SK-N-SH (cell line): ENCODE results near the gene ENTHD1. TPM values are rescaled to one million over a fixed set of nuclear protein-coding genes. Genes with fewer than 3 reads are reported as not detected.

Source experiments
- CTCF ChIA-PET: fragments of 300-600, 350-600 bp; formaldehyde crosslinking; extraction: SDS; loops from one replicate; lab custom pipeline; 2021; lab: Yijun Ruan, JAX
- POLR2A ChIA-PET: fragments of 350-600 bp; sonication (Branson Sonifier 250); formaldehyde crosslinking; extraction: SDS; loops from one replicate; lab custom pipeline; 2020; ENCODE audit warnings: antibody characterized with exemption, inconsistent platforms; lab: Yijun Ruan, JAX
- DNase-seq: peaks from one replicate; pipeline ENCODE4 v3.0.0; 2012
- H2AFZ ChIP-seq: fragments of 200-600 bp; sonication (generic); 2 replicates; pipeline ENCODE4 v1.8.1; 2016; ENCODE audit warnings: antibody characterized with exemption, mild to moderate bottlenecking, low read depth
- H3F3A ChIP-seq: fragments of 200-600 bp; sonication (generic); replicated peaks from 2 replicates; pipeline ENCODE3; 2016; ENCODE audit warnings: antibody characterized with exemption, mild to moderate bottlenecking; ENCODE audit not compliant: insufficient read depth
- H3K27ac ChIP-seq, 2 experiments: fragments of 200-500 bp in 1 of 2; fragments of 200-600 bp in 1 of 2; sonication (Bioruptor generic) in 1 of 2; sonication (generic), shearing (Covaris generic) in 1 of 2; 2 replicates each; pipeline versions ENCODE4 v1.5.1 to v1.6.1; 2014 to 2016; ENCODE audit warnings: low read depth in 2 of 2, inconsistent platforms in 1 of 2, low read length in 1 of 2, mild to moderate bottlenecking in 1 of 2, mixed read lengths in 1 of 2
- H3K27me3 ChIP-seq: fragments of 200-600 bp; sonication (generic), shearing (Covaris generic); 2 replicates; pipeline ENCODE4 v1.6.1; 2016; ENCODE audit warnings: mixed run types; ENCODE audit not compliant: insufficient read depth
- H3K36me3 ChIP-seq, 2 experiments: fragments of 200-500 bp in 1 of 2; fragments of 200-600 bp in 1 of 2; sonication (Bioruptor generic) in 1 of 2; sonication (generic) in 1 of 2; replicated peaks in 1 of 2; 2 replicates each; pipeline versions ENCODE3 to v1.5.1; 2014 to 2016; ENCODE audit warnings: low read length in 1 of 2, mild to moderate bottlenecking in 1 of 2; ENCODE audit not compliant: insufficient read depth in 2 of 2, control insufficient read depth in 1 of 2
- H3K4me1 ChIP-seq, 2 experiments: fragments of 200-500 bp in 1 of 2; fragments of 200-600 bp in 1 of 2; sonication (Bioruptor generic) in 1 of 2; sonication (generic), shearing (Covaris generic) in 1 of 2; 2 replicates each; pipeline versions ENCODE4 v1.5.1 to v1.6.1; 2014 to 2016; ENCODE audit warnings: low read depth in 1 of 2, low read length in 1 of 2, mixed run types in 1 of 2; ENCODE audit not compliant: insufficient read depth in 2 of 2, control insufficient read depth in 1 of 2
- H3K4me2 ChIP-seq: fragments of 200-600 bp; sonication (generic), shearing (Covaris generic); 2 replicates; pipeline ENCODE4 v1.6.1; 2017; ENCODE audit warnings: mixed run types
- H3K4me3 ChIP-seq, 2 experiments: fragments of 200-500 bp in 1 of 2; fragments of 200-600 bp in 1 of 2; sonication (Bioruptor generic) in 1 of 2; sonication (generic), shearing (Covaris generic) in 1 of 2; 2 replicates each; pipeline versions ENCODE4 v1.5.1 to v1.8.1; 2014 to 2016; ENCODE audit warnings: low read depth in 2 of 2, inconsistent platforms in 1 of 2, low read length in 1 of 2, mild to moderate bottlenecking in 1 of 2, mixed read lengths in 1 of 2, moderate library complexity in 1 of 2
- H3K79me2 ChIP-seq: fragments of 200-600 bp; sonication (generic); 2 replicates; pipeline ENCODE4 v1.8.1; 2017; ENCODE audit warnings: mild to moderate bottlenecking; ENCODE audit not compliant: insufficient read depth
- H3K9ac ChIP-seq: fragments of 200-600 bp; sonication (generic); 2 replicates; pipeline ENCODE4 v1.6.1; 2017; ENCODE audit warnings: mixed run types
- H3K9me2 ChIP-seq: fragments of 200-600 bp; sonication (generic); 2 replicates; pipeline ENCODE4 v1.6.1; 2017; ENCODE audit warnings: mixed run types
- H3K9me3 ChIP-seq: fragments of 200-600 bp; sonication (generic); 2 replicates; pipeline ENCODE4 v1.6.1; 2017; ENCODE audit warnings: mixed run types, mild to moderate bottlenecking, moderate library complexity
- H4K20me1 ChIP-seq: fragments of 200-600 bp; sonication (generic); 2 replicates; pipeline ENCODE4 v1.6.1; 2017; ENCODE audit warnings: mild to moderate bottlenecking, mixed run types; ENCODE audit not compliant: insufficient read depth
- CHD2 ChIP-seq: fragments of 150-350 bp; IDR thresholded peaks from 2 replicates; pipeline ENCODE4 v1.6.1; 2018; ENCODE audit warnings: low read length; ENCODE audit not compliant: partially characterized antibody
- ELF1 ChIP-seq: IDR thresholded peaks from 2 replicates; pipeline ENCODE4 v1.4.0; 2012
- EP300 ChIP-seq, 2 experiments: IDR thresholded peaks; 2 replicates each; pipeline versions ENCODE4 v1.4.0 to v1.6.1; 2012; ENCODE audit warnings: borderline replicate concordance in 1 of 2, low read depth in 1 of 2, low read length in 1 of 2
- FOSL2 ChIP-seq: IDR thresholded peaks from 2 replicates; pipeline ENCODE4 v1.4.0; 2012; ENCODE audit warnings: low read depth, mild to moderate bottlenecking, moderate library complexity, borderline replicate concordance
- FOXJ3 ChIP-seq: sonication (generic); formaldehyde crosslinking; IDR thresholded peaks from 2 replicates; pipeline ENCODE4 v1.5.1; 2020; ENCODE audit warnings: mild to moderate bottlenecking, missing genetic modification reagents
- FOXM1 ChIP-seq: IDR thresholded peaks from 2 replicates; pipeline ENCODE4 v1.4.0; 2012; ENCODE audit warnings: low read depth, mild to moderate bottlenecking
- JUND ChIP-seq: IDR thresholded peaks from 2 replicates; pipeline ENCODE4 v1.4.0; 2012
- MEF2A ChIP-seq: IDR thresholded peaks from 2 replicates; pipeline ENCODE4 v1.4.0; 2012; ENCODE audit warnings: low read depth, borderline replicate concordance
- POLR2AphosphoS5 ChIP-seq: IDR thresholded peaks from 2 replicates; pipeline ENCODE4 v1.6.1; 2012; ENCODE audit warnings: low read depth, low read length
- SIN3A ChIP-seq: IDR thresholded peaks from 2 replicates; pipeline ENCODE4 v1.6.1; 2012; ENCODE audit warnings: low read depth, mild to moderate bottlenecking, low read length, moderate library complexity, borderline replicate concordance
- SMC3 ChIP-seq: IDR thresholded peaks from 2 replicates; pipeline ENCODE4 v1.6.1; 2012; ENCODE audit warnings: low read depth, low read length, improper control_type of control experiment
- TAF1 ChIP-seq: IDR thresholded peaks from 2 replicates; pipeline ENCODE4 v1.6.1; 2012; ENCODE audit warnings: low read depth, mild to moderate bottlenecking, low read length, moderate library complexity, borderline replicate concordance
- TCF12 ChIP-seq: IDR thresholded peaks from 2 replicates; pipeline ENCODE4 v1.4.0; 2012
- YY1 ChIP-seq: IDR thresholded peaks from 2 replicates; pipeline ENCODE4 v1.4.0; 2012; ENCODE audit warnings: low read depth, mild to moderate bottlenecking
- WGBS: methylation state at CpG from one replicate; pipeline ENCODE4 v1.1.6; 2017; ENCODE audit warnings: low lambda C conversion rate; 5-methylcytosine and 5-hydroxymethylcytosine counted together
- polyA plus RNA-seq, 3 experiments: library from polyadenylated mRNA; depleted of rRNA; stranded (reverse); fragments of >200 nt; gene quantifications; 2 replicates each; pipeline ENCODE4 v1.2.3, GENCODE V29; 2012
- TF ChIP-seq, protein P1 (sequence below): IDR thresholded peaks from 2 replicates; pipeline ENCODE4 v1.4.0; 2012; ENCODE audit warnings: low read depth, borderline replicate concordance
- TF ChIP-seq, protein P2 (sequence below): IDR thresholded peaks from 2 replicates; pipeline ENCODE4 v1.4.0; 2012; ENCODE audit warnings: low read depth

The ENTHD1 gene
- polyA plus RNA-seq, 1 of the 3 experiments (the other 2 are of a cell fraction) = not detected

DNA sequence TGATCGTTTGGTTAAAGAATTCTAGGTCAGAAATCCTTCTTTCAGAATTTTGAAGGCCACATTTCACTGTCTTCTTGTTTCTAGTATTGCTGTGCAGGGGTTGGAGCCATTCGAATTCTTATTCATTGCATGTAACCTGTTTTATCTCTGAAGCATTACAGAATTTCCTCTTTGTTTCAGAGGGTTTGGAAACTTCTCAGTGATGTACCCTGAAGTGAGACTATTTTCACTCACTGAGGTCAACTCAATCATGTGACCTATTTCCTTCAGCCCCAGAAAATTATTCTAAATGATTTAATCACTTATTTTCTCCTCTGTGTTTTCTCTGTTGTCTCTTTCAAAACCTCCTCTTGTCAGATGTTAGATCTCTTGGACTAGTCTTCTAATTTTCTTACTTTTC, 147.8 kb downstream of the ENTHD1 start:
- no peak overlapping the region for H3K27ac ChIP-seq
- no peaks in the 10 kb centered on the region for H3K9me3 ChIP-seq
- no peaks in the 10 kb centered on the region for H3F3A ChIP-seq
- no peaks in the 10 kb centered on the region for H4K20me1 ChIP-seq
- H3K9me2 ChIP-seq = no peaks in the 10 kb centered on the region
- no peak overlapping the region for H3K4me3 ChIP-seq
- WGBS = 14% methylated on average over 2 of the region's 2 CpGs
- H3K4me1 ChIP-seq = no peaks in the 10 kb centered on the region
- ChIA-PET CTCF (no interaction called here), POLR2A (no interaction called here)
- H3K79me2 ChIP-seq = no peaks in the 10 kb centered on the region
- no peaks in the 10 kb centered on the region for H3K36me3 ChIP-seq
- no peak overlapping the region for H3K4me2 ChIP-seq
- TF ChIP-seq CHD2 (no peak), EP300 (IDR thresholded peaks at IDR 0.05; ENCODE audit: borderline replicate concordance in 1 of 2, low read depth in 1 of 2, low read length in 1 of 2) (no peak), TAF1 (no peak), POLR2AphosphoS5 (no peak), ELF1 (no peak)
- H3K9ac ChIP-seq = no peak overlapping the region
- H2AFZ ChIP-seq = no peak overlapping the region
- no peak for DNase-seq
- H3K27me3 ChIP-seq = no peaks in the 10 kb centered on the region

DNA sequence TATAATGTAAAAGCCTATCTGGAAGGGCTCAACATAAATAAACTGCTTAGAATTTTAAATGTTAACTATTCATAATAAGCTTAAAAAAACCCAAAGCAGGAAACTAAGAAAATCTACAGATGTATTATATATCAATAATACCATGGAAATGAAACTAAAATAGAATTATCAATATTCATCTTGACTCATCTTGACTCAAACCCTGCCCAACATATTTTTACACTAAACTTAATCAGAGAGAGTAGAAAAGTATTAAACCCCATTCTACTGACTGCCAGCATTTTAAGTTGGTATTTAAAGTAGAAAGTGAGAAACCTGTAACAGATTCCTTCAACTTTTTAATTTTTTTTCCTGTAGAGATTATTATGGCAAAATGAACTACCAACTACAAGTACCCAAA, 149.2 kb downstream of the ENTHD1 start:
- no peaks in the 10 kb centered on the region for H3K36me3 ChIP-seq
- H3K27ac ChIP-seq = no peak overlapping the region
- H3K9ac ChIP-seq = no peak overlapping the region
- no peak overlapping the region for H3K4me3 ChIP-seq
- H3K9me3 ChIP-seq = no peaks in the 10 kb centered on the region
- H3K4me2 ChIP-seq = no peak overlapping the region
- no peak for DNase-seq
- no peaks in the 10 kb centered on the region for H3K9me2 ChIP-seq
- no peak for TF ChIP-seq TCF12
- TF ChIP-seq YY1 = no peak
- TF ChIP-seq TAF1 = no peak
- TF ChIP-seq FOXJ3 (CRISPR knock-in tag) = no peak
- no peak for TF ChIP-seq SIN3A
- TF ChIP-seq, protein P1, sequence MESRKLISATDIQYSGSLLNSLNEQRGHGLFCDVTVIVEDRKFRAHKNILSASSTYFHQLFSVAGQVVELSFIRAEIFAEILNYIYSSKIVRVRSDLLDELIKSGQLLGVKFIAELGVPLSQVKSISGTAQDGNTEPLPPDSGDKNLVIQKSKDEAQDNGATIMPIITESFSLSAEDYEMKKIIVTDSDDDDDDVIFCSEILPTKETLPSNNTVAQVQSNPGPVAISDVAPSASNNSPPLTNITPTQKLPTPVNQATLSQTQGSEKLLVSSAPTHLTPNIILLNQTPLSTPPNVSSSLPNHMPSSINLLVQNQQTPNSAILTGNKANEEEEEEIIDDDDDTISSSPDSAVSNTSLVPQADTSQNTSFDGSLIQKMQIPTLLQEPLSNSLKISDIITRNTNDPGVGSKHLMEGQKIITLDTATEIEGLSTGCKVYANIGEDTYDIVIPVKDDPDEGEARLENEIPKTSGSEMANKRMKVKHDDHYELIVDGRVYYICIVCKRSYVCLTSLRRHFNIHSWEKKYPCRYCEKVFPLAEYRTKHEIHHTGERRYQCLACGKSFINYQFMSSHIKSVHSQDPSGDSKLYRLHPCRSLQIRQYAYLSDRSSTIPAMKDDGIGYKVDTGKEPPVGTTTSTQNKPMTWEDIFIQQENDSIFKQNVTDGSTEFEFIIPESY = no peak
- H3F3A ChIP-seq = no peaks in the 10 kb centered on the region
- ChIA-PET CTCF (no interaction called here), POLR2A (no interaction called here)
- no peaks in the 10 kb centered on the region for H3K79me2 ChIP-seq
- no peaks in the 10 kb centered on the region for H3K27me3 ChIP-seq
- no peak overlapping the region for H2AFZ ChIP-seq
- H4K20me1 ChIP-seq = no peaks in the 10 kb centered on the region
- no peaks in the 10 kb centered on the region for H3K4me1 ChIP-seq

DNA sequence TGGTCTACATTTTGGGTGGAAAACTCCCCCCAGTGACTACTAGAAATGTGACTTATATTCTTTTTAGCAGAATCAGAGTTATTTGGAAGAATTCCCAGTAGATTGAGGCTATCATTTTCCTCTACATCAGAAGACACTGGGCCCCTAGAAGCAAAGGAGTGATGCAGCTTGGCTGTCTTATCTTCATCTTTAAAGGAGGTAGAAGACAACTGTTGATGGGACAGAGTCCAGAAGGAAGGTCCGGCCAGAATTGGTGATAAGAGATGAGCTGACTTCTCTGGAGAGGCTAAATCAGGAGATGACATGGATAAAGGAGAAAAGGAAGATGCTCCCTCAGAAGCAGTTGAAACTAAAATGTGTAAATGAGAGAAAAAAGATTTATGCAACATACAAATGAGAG, 149.6 kb downstream of the ENTHD1 start:
- no peak overlapping the region for H3K9ac ChIP-seq
- H3K4me1 ChIP-seq = no peaks in the 10 kb centered on the region
- H3K27ac ChIP-seq = no peak overlapping the region
- CTCF ChIA-PET = no interaction called here
- H3K27me3 ChIP-seq = no peaks in the 10 kb centered on the region
- no peaks in the 10 kb centered on the region for H4K20me1 ChIP-seq
- no peaks in the 10 kb centered on the region for H3F3A ChIP-seq
- H3K9me2 ChIP-seq = no peaks in the 10 kb centered on the region
- no peak overlapping the region for H3K4me2 ChIP-seq
- TF ChIP-seq, protein P2, sequence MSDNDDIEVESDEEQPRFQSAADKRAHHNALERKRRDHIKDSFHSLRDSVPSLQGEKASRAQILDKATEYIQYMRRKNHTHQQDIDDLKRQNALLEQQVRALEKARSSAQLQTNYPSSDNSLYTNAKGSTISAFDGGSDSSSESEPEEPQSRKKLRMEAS = no peak
- TF ChIP-seq SMC3 (no peak), FOSL2 (no peak), EP300 (IDR thresholded peaks at IDR 0.05; ENCODE audit: borderline replicate concordance in 1 of 2, low read depth in 1 of 2, low read length in 1 of 2) (no peak), FOXM1 (no peak), MEF2A (no peak), POLR2AphosphoS5 (no peak), JUND (no peak)
- no peaks in the 10 kb centered on the region for H3K36me3 ChIP-seq
- 30% methylated on average over 1 of the region's 1 CpG for WGBS
- H3K9me3 ChIP-seq = no peaks in the 10 kb centered on the region
- POLR2A ChIA-PET = no interaction called here
- H2AFZ ChIP-seq = no peak overlapping the region
- DNase-seq = no peak
- no peaks in the 10 kb centered on the region for H3K79me2 ChIP-seq
- H3K4me3 ChIP-seq = no peak overlapping the region
